ENCODE measurements around the gene MYRIP.

The MYRIP gene

GRCh38 chr3:39937315-39937714 lies 127.9 kb downstream of the MYRIP start:
- CTCF ChIA-PET = no interaction called here

GRCh38 chr3:39937874-39938273 lies 128.5 kb downstream of the MYRIP start:
- POLR2A ChIA-PET = no interaction called here
- DNase-seq (ENCODE audit: extremely low spot score) = no peak
- CTCF ChIA-PET = no interaction called here
- TF ChIP-seq TARDBP (IDR thresholded peaks at IDR 0.05) = no peak

More at GRCh38 chr3:39937315-39937714, 127.9 kb downstream of the MYRIP start:
- DNase-seq (ENCODE audit: extremely low spot score) = no peak
- no peak for TF ChIP-seq FOXM1 (IDR thresholded peaks at IDR 0.05; ENCODE audit: borderline replicate concordance)
- TF ChIP-seq ZNF384 (IDR thresholded peaks at IDR 0.05) = no peak
- TF ChIP-seq BHLHE40 (IDR thresholded peaks at IDR 0.05; ENCODE audit: borderline replicate concordance) = no peak
- no peak for TF ChIP-seq CTBP1 (IDR thresholded peaks at IDR 0.05; ENCODE audit: borderline replicate concordance)
- no peak for TF ChIP-seq TARDBP (IDR thresholded peaks at IDR 0.05)
- no peak for TF ChIP-seq ELF4 (IDR thresholded peaks at IDR 0.05)
- TF ChIP-seq SUZ12 (IDR thresholded peaks at IDR 0.05) = no peak
- no peak for TF ChIP-seq FOXK2 (IDR thresholded peaks at IDR 0.05)
- no peak for TF ChIP-seq FOXA1 (IDR thresholded peaks at IDR 0.05)
- POLR2A ChIA-PET = no interaction called here

GRCh38 chr3:39941931-39942330 lies 132.5 kb downstream of the MYRIP start:
- DNase-seq (ENCODE audit: extremely low spot score) = no peak
- ChIA-PET POLR2A (no interaction called here), CTCF (no interaction called here)
- TF ChIP-seq BHLHE40 (IDR thresholded peaks at IDR 0.05; ENCODE audit: borderline replicate concordance) = no peak
- no peak for TF ChIP-seq FOXA1 (IDR thresholded peaks at IDR 0.05)
- TF ChIP-seq HDGF (IDR thresholded peaks at IDR 0.05; ENCODE audit: borderline replicate concordance) = no peak
- no peak for TF ChIP-seq SP1 (IDR thresholded peaks at IDR 0.05)
- no peak for TF ChIP-seq FOXM1 (IDR thresholded peaks at IDR 0.05; ENCODE audit: borderline replicate concordance)
- TF ChIP-seq CTBP1 (IDR thresholded peaks at IDR 0.05; ENCODE audit: borderline replicate concordance) = no peak
- TF ChIP-seq ZNF384 (IDR thresholded peaks at IDR 0.05) = no peak
- no peak for TF ChIP-seq L3MBTL2 (conservative IDR thresholded peaks at IDR 0.05)
- TF ChIP-seq ARNT (IDR thresholded peaks at IDR 0.05) = no peak
- TF ChIP-seq NFRKB (IDR thresholded peaks at IDR 0.05) = no peak
- no peak for TF ChIP-seq TARDBP (IDR thresholded peaks at IDR 0.05)
- no peak for TF ChIP-seq PKNOX1 (IDR thresholded peaks at IDR 0.05)
- TF ChIP-seq SUZ12 (IDR thresholded peaks at IDR 0.05) = no peak
- TF ChIP-seq FOXK2 (IDR thresholded peaks at IDR 0.05) = no peak
- TF ChIP-seq ELF4 (IDR thresholded peaks at IDR 0.05) = no peak
- TF ChIP-seq LEF1 (IDR thresholded peaks at IDR 0.05; ENCODE audit: borderline replicate concordance) = no peak

GRCh38 chr3:39960515-39961191 lies 151.2 kb downstream of the MYRIP start:
- no peak for TF ChIP-seq PKNOX1 (IDR thresholded peaks at IDR 0.05)
- TF ChIP-seq ARNT (IDR thresholded peaks at IDR 0.05) = no peak
- no peak for TF ChIP-seq TARDBP (IDR thresholded peaks at IDR 0.05)
- no peak for TF ChIP-seq L3MBTL2 (conservative IDR thresholded peaks at IDR 0.05)
- TF ChIP-seq SP1 (IDR thresholded peaks at IDR 0.05) = no peak
- TF ChIP-seq SUZ12 (IDR thresholded peaks at IDR 0.05) = no peak
- no peak for TF ChIP-seq FOXM1 (IDR thresholded peaks at IDR 0.05; ENCODE audit: borderline replicate concordance)
- no peak for TF ChIP-seq LEF1 (IDR thresholded peaks at IDR 0.05; ENCODE audit: borderline replicate concordance)
- DNase-seq (ENCODE audit: extremely low spot score) = no peak
- POLR2A ChIA-PET = no interaction called here
- CTCF ChIA-PET = no interaction called here

- TF ChIP-seq FOXM1 (IDR thresholded peaks at IDR 0.05; ENCODE audit: borderline replicate concordance) (no peak), TARDBP (IDR thresholded peaks at IDR 0.05) (no peak), FOXA1 (IDR thresholded peaks at IDR 0.05) (no peak), SP1 (IDR thresholded peaks at IDR 0.05) (no peak), ZNF384 (IDR thresholded peaks at IDR 0.05) (no peak), ELF4 (IDR thresholded peaks at IDR 0.05) (no peak), SUZ12 (IDR thresholded peaks at IDR 0.05) (no peak), FOXK2 (IDR thresholded peaks at IDR 0.05) (no peak), HDGF (IDR thresholded peaks at IDR 0.05; ENCODE audit: borderline replicate concordance) (no peak), NFRKB (IDR thresholded peaks at IDR 0.05) (no peak), LEF1 (IDR thresholded peaks at IDR 0.05; ENCODE audit: borderline replicate concordance) (no peak), ARNT (IDR thresholded peaks at IDR 0.05) (no peak), BHLHE40 (IDR thresholded peaks at IDR 0.05; ENCODE audit: borderline replicate concordance) (no peak), PKNOX1 (IDR thresholded peaks at IDR 0.05) (no peak), L3MBTL2 (conservative IDR thresholded peaks at IDR 0.05) (no peak), CTBP1 (IDR thresholded peaks at IDR 0.05; ENCODE audit: borderline replicate concordance) (no peak)
- no peak for DNase-seq (ENCODE audit: extremely low spot score)
- ChIA-PET POLR2A (no interaction called here), CTCF (no interaction called here)
Observed at GRCh38 chr3:39961230-39961629, 151.8 kb downstream of the MYRIP start.

GRCh38 chr3:39962581-39962980 lies 153.2 kb downstream of the MYRIP start:
- ChIA-PET CTCF (no interaction called here), POLR2A (no interaction called here)
- no peak for DNase-seq (ENCODE audit: extremely low spot score)
- TF ChIP-seq TARDBP (IDR thresholded peaks at IDR 0.05) (no peak), CTBP1 (IDR thresholded peaks at IDR 0.05; ENCODE audit: borderline replicate concordance) (no peak)

- ChIA-PET CTCF (no interaction called here), POLR2A (no interaction called here)
- DNase-seq (ENCODE audit: extremely low spot score) = no peak
- TF ChIP-seq L3MBTL2 (conservative IDR thresholded peaks at IDR 0.05) = no peak
Observed at GRCh38 chr3:39965461-39965860, 156.1 kb downstream of the MYRIP start.
